HEK293 (cell line): ENCODE results near the gene CALCOCO2.

ENCODE experiments used
- CTCF ChIA-PET: fragments of 350-600 bp; formaldehyde crosslinking; extraction: SDS; loops from one replicate; lab custom pipeline; 2021; ENCODE audit warnings: antibody characterized with exemption; lab: Yijun Ruan, JAX
- POLR2A ChIA-PET: fragments of 300-600 bp; formaldehyde crosslinking; extraction: SDS; loops from one replicate; lab custom pipeline; 2020; ENCODE audit warnings: antibody characterized with exemption, inconsistent platforms; lab: Yijun Ruan, JAX
- H3K27ac ChIP-seq: fragments of 200-500 bp; sonication (Bioruptor generic); 2 replicates; pipeline ENCODE4 v1.5.1; 2014; ENCODE audit warnings: low read depth, low read length, control low read depth, inconsistent platforms; ENCODE audit errors: extremely low read depth
- H3K36me3 ChIP-seq, 2 experiments: fragments of 200-500 bp in 1 of 2; sonication (Bioruptor generic) in 1 of 2; 1 replicate in 1 of 2; 2 replicates in 1 of 2; pipeline ENCODE4 v1.5.1; 2014 to 2017; ENCODE audit warnings: inconsistent platforms in 2 of 2, low read length in 2 of 2; ENCODE audit not compliant: control insufficient read depth in 2 of 2, insufficient read depth in 1 of 2
- H3K4me1 ChIP-seq: fragments of 200-500 bp; sonication (Bioruptor generic); 2 replicates; pipeline ENCODE4 v1.5.1; 2014; ENCODE audit warnings: mild to moderate bottlenecking, low read length, inconsistent platforms; ENCODE audit not compliant: control insufficient read depth, insufficient read depth
- H3K4me3 ChIP-seq: 2 replicates; pipeline ENCODE4 v1.5.1; 2011; ENCODE audit warnings: low read depth, mild to moderate bottlenecking, control low read depth, low read length, moderate library complexity
- H3K9me3 ChIP-seq: fragments of 200-500 bp; sonication (Bioruptor generic); 2 replicates; pipeline ENCODE4 v1.5.1; 2014; ENCODE audit warnings: low read depth, low read length, inconsistent platforms; ENCODE audit not compliant: control insufficient read depth, insufficient read depth
- GFI1B ChIP-seq: fragments of 450-650 bp; formaldehyde crosslinking; IDR thresholded peaks from 2 replicates; pipeline ENCODE4 v1.5.1; 2016; ENCODE audit warnings: missing biosample characterization, missing genetic modification characterization
- HOXA7 ChIP-seq: sonication (generic); formaldehyde crosslinking; IDR thresholded peaks from 2 replicates; pipeline ENCODE4 v1.8.1; 2022; ENCODE audit warnings: missing genetic modification reagents, borderline replicate concordance
- PRDM1 ChIP-seq: fragments of 450-650 bp; formaldehyde crosslinking; IDR thresholded peaks from 2 replicates; pipeline ENCODE4; 2016; ENCODE audit warnings: missing biosample characterization, missing genetic modification characterization
- SCRT1 ChIP-seq: fragments of 450-650 bp; formaldehyde crosslinking; IDR thresholded peaks from 2 replicates; pipeline ENCODE4 v1.5.1; 2016; ENCODE audit warnings: missing biosample characterization, missing genetic modification characterization, borderline replicate concordance
- SP2 ChIP-seq: fragments of 450-650 bp; formaldehyde crosslinking; IDR thresholded peaks from 2 replicates; pipeline ENCODE4 v1.5.1; 2016; ENCODE audit warnings: missing biosample characterization, missing genetic modification characterization
- ZBTB17 ChIP-seq: fragments of 450-650 bp; formaldehyde crosslinking; IDR thresholded peaks from 2 replicates; pipeline ENCODE4 v1.5.1; 2016; ENCODE audit warnings: missing biosample characterization, missing genetic modification characterization
- ZBTB20 ChIP-seq: fragments of 450-650 bp; formaldehyde crosslinking; IDR thresholded peaks from 2 replicates; pipeline ENCODE4 v1.5.1; 2016; ENCODE audit warnings: missing biosample characterization, missing genetic modification characterization
- ZBTB6 ChIP-seq: fragments of 450-650 bp; formaldehyde crosslinking; IDR thresholded peaks from 2 replicates; pipeline ENCODE4 v1.5.1; 2017; ENCODE audit warnings: missing biosample characterization, missing genetic modification characterization
- ZFP3 ChIP-seq: fragments of 450-650 bp; formaldehyde crosslinking; IDR thresholded peaks from 2 replicates; pipeline ENCODE4 v1.5.1; 2016; ENCODE audit warnings: low read depth, missing biosample characterization, missing genetic modification characterization
- ZNF133 ChIP-seq: fragments of 450-650 bp; formaldehyde crosslinking; IDR thresholded peaks from 2 replicates; pipeline ENCODE4 v1.5.1; 2016; ENCODE audit warnings: missing biosample characterization, missing genetic modification characterization
- ZNF146 ChIP-seq: fragments of 450-650 bp; formaldehyde crosslinking; IDR thresholded peaks from 2 replicates; pipeline ENCODE4 v1.5.1; 2016; ENCODE audit warnings: missing biosample characterization, missing genetic modification characterization
- ZNF157 ChIP-seq: fragments of 450-650 bp; formaldehyde crosslinking; IDR thresholded peaks from 2 replicates; pipeline ENCODE4 v1.5.1; 2016; ENCODE audit warnings: missing biosample characterization, missing genetic modification characterization
- ZNF16 ChIP-seq: fragments of 450-650 bp; formaldehyde crosslinking; IDR thresholded peaks from 2 replicates; pipeline ENCODE4 v1.5.1; 2016; ENCODE audit warnings: low read depth, missing biosample characterization, missing genetic modification characterization
- ZNF19 ChIP-seq: fragments of 450-650 bp; formaldehyde crosslinking; IDR thresholded peaks from 2 replicates; pipeline ENCODE4; 2016; ENCODE audit warnings: missing biosample characterization, missing genetic modification characterization, low read depth
- ZNF214 ChIP-seq: fragments of 450-650 bp; formaldehyde crosslinking; IDR thresholded peaks from 2 replicates; pipeline ENCODE4 v1.5.1; 2017; ENCODE audit warnings: missing biosample characterization, mild to moderate bottlenecking, missing genetic modification characterization, borderline replicate concordance
- ZNF274 ChIP-seq, 2 experiments: fragments of 200-500 bp in 1 of 2; fragments of 450-650 bp in 1 of 2; sonication (Bioruptor generic) in 1 of 2; formaldehyde crosslinking in 1 of 2; IDR thresholded peaks; 2 replicates each; pipeline versions ENCODE4 v1.5.1 to v1.6.1; 2014 to 2016; ENCODE audit warnings: borderline replicate concordance in 1 of 2, inconsistent platforms in 1 of 2, low read length in 1 of 2, missing biosample characterization in 1 of 2, missing genetic modification characterization in 1 of 2
- ZNF555 ChIP-seq: fragments of 450-650 bp; formaldehyde crosslinking; conservative IDR thresholded peaks from 2 replicates; pipeline ENCODE4 v1.5.1; 2017; ENCODE audit warnings: missing biosample characterization, mild to moderate bottlenecking, missing genetic modification characterization, inconsistent platforms
- ZNF610 ChIP-seq: fragments of 450-650 bp; formaldehyde crosslinking; IDR thresholded peaks from 2 replicates; pipeline ENCODE4 v1.5.1; 2016; ENCODE audit warnings: missing biosample characterization, missing genetic modification characterization, borderline replicate concordance
- ZNF621 ChIP-seq: fragments of 450-650 bp; formaldehyde crosslinking; IDR thresholded peaks from 2 replicates; pipeline ENCODE4 v1.5.1; 2017; ENCODE audit warnings: missing biosample characterization, missing genetic modification characterization
- ZNF623 ChIP-seq: fragments of 450-650 bp; formaldehyde crosslinking; IDR thresholded peaks from 2 replicates; pipeline ENCODE4 v1.5.1; 2016; ENCODE audit warnings: missing biosample characterization, missing genetic modification characterization
- ZNF626 ChIP-seq: fragments of 450-650 bp; sonication (Bioruptor Pico); formaldehyde crosslinking; IDR thresholded peaks from 2 replicates; pipeline ENCODE4 v1.5.1; 2018; ENCODE audit warnings: missing biosample characterization, missing genetic modification characterization, inconsistent platforms
- ZNF768 ChIP-seq: fragments of 450-650 bp; formaldehyde crosslinking; IDR thresholded peaks from 2 replicates; pipeline ENCODE4 v1.5.1; 2018; ENCODE audit warnings: missing biosample characterization, mild to moderate bottlenecking, missing genetic modification characterization
- ZSCAN30 ChIP-seq: fragments of 450-650 bp; IDR thresholded peaks from 2 replicates; pipeline ENCODE4 v1.5.1; 2018; ENCODE audit warnings: missing biosample characterization, mild to moderate bottlenecking, missing genetic modification characterization, moderate library complexity
- TF ChIP-seq, protein P1 (sequence below): fragments of 450-650 bp; formaldehyde crosslinking; optimal IDR thresholded peaks from 2 replicates; pipeline ENCODE3; 2016; ENCODE audit warnings: missing biosample characterization, mild to moderate bottlenecking, missing genetic modification characterization

The CALCOCO2 gene

GRCh38 chr17:48841395-48841831 is 10.6 kb downstream of the CALCOCO2 start:
- Histone ChIP-seq H3K4me3 (no peak overlapping the region), H3K9me3 (no peaks in the 10 kb centered on the region), H3K4me1 (peaks cover 4% of the 10 kb centered on the region; the same call in 1 of the 2 replicates), H3K27ac (no peak overlapping the region), H3K36me3 (peaks cover 31 to 43% of the 10 kb centered on the region in 2 experiments)
- ChIA-PET CTCF (interaction anchor here (0.7 to 2.2 kb wide), 3 partner anchors 37 to 162 kb away, joined by 3 to 7 read pairs (median 6); no protein-coding TSS in a partner anchor), POLR2A (no interaction called here)
- TF ChIP-seq PRDM1 (tag by site-specific recombination) (0 out of 2 replicates have a peak, but pooled peaks have one; percentile 16), HOXA7 (CRISPR knock-in tag) (no peak)

- POLR2A ChIA-PET, result interaction anchor here (0.7 kb wide), 1 partner anchor 50 kb away, joined by 4 read pairs; the partner anchor contains the start of gene ATP5MC1
- H3K27ac ChIP-seq, result no peak overlapping the region
Measured at GRCh38 chr17:48842746-48843145, 11.9 kb downstream of the CALCOCO2 start.

GRCh38 chr17:48843187-48843900 is 12.5 kb downstream of the CALCOCO2 start:
- H3K27ac ChIP-seq, result no peak overlapping the region
- peaks cover 4% of the 10 kb centered on the region; the same call in 1 of the 2 replicates for H3K4me1 ChIP-seq
- H3K9me3 ChIP-seq, result no peaks in the 10 kb centered on the region
- CTCF ChIA-PET, result interaction anchor here (0.7 to 2.2 kb wide), 11 partner anchors 9 to 189 kb away, joined by 3 to 7 read pairs (median 3); no protein-coding TSS in a partner anchor
- POLR2A ChIA-PET, result interaction anchor here (0.7 kb wide), 1 partner anchor 49 kb away, joined by 4 read pairs; the partner anchor contains the start of gene ATP5MC1
- no peak for TF ChIP-seq ZFP3 (tag by site-specific recombination)
- no peak for TF ChIP-seq ZNF133
- no peak for TF ChIP-seq ZBTB20 (tag by site-specific recombination)
- TF ChIP-seq ZNF621 (tag by site-specific recombination), result no peak
- no peak for TF ChIP-seq ZNF157 (tag by site-specific recombination)
- no peak for TF ChIP-seq ZNF214 (tag by site-specific recombination)
- no peak for TF ChIP-seq ZNF146 (tag by site-specific recombination)
- TF ChIP-seq, protein P1, sequence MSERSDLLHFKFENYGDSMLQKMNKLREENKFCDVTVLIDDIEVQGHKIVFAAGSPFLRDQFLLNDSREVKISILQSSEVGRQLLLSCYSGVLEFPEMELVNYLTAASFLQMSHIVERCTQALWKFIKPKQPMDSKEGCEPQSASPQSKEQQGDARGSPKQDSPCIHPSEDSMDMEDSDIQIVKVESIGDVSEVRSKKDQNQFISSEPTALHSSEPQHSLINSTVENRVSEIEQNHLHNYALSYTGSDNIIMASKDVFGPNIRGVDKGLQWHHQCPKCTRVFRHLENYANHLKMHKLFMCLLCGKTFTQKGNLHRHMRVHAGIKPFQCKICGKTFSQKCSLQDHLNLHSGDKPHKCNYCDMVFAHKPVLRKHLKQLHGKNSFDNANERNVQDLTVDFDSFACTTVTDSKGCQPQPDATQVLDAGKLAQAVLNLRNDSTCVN (tag by site-specific recombination), result no peak
- TF ChIP-seq ZNF19 (tag by site-specific recombination), result no peak
- H3K4me3 ChIP-seq, result no peak overlapping the region
- H3K36me3 ChIP-seq, result peaks cover 41 to 57% of the 10 kb centered on the region in 2 experiments

More at GRCh38 chr17:48842746-48843145, 11.9 kb downstream of the CALCOCO2 start:
- Histone ChIP-seq H3K36me3 (peaks cover 35 to 52% of the 10 kb centered on the region in 2 experiments), H3K4me3 (no peak overlapping the region), H3K9me3 (no peaks in the 10 kb centered on the region), H3K4me1 (peaks cover 4% of the 10 kb centered on the region; the same call in 1 of the 2 replicates)
- no peak for TF ChIP-seq ZNF768 (tag by site-specific recombination)
- TF ChIP-seq ZNF555, result no peak
- no peak for TF ChIP-seq ZNF626 (tag by site-specific recombination)
- TF ChIP-seq ZBTB17 (tag by site-specific recombination), result no peak
- TF ChIP-seq SCRT1 (tag by site-specific recombination), result no peak
- TF ChIP-seq ZNF610 (tag by site-specific recombination), result no peak
- TF ChIP-seq ZBTB6 (tag by site-specific recombination), result no peak
- TF ChIP-seq SP2 (tag by site-specific recombination), result no peak
- no peak for TF ChIP-seq ZNF623
- TF ChIP-seq ZSCAN30, result no peak
- no peak for TF ChIP-seq GFI1B (tag by site-specific recombination)
- no peak for TF ChIP-seq ZNF16 (tag by site-specific recombination)
- no peak for TF ChIP-seq ZNF274 (IDR thresholded peaks at IDR 0.05; ENCODE audit: low read length)
- no peak for TF ChIP-seq ZNF274 (tag by site-specific recombination; IDR thresholded peaks at IDR 0.05; ENCODE audit: borderline replicate concordance)
- CTCF ChIA-PET, result interaction anchor here (0.9 to 2.2 kb wide), 7 partner anchors 10 to 164 kb away, joined by 3 to 7 read pairs (median 3); no protein-coding TSS in a partner anchor
